Skeletal muscle tissue (tissue), 4 donors: ENCODE data around the gene PCDHA1. TPM values are rescaled to one million over a fixed set of nuclear protein-coding genes. Genes with fewer than 3 reads are reported as not detected.
"Not testable (repeated sequence)": the region's sequence is repeated elsewhere in the genome, so short reads cannot be mapped to it uniquely, and the experiment has no call there.

Experiments
- H3K27ac ChIP-seq: one replicate; pipeline ENCODE4 v1.7.0; 2013; ENCODE audit warnings: mild to moderate bottlenecking, low read depth, low read length, inconsistent platforms
- H3K27me3 ChIP-seq, 3 donors: one replicate each; pipeline ENCODE4 v1.7.0; 2013; ENCODE audit warnings: low read length in 3 of 3; ENCODE audit not compliant: control insufficient read depth in 3 of 3, insufficient read depth in 3 of 3
- H3K36me3 ChIP-seq, 3 donors: one replicate each; pipeline ENCODE4 v1.7.0; 2013; ENCODE audit warnings: low read length in 3 of 3; ENCODE audit not compliant: control insufficient read depth in 3 of 3, insufficient read depth in 3 of 3
- H3K4me1 ChIP-seq, 3 donors: one replicate each; pipeline ENCODE4 v1.7.0; 2013; ENCODE audit warnings: low read length in 3 of 3, mild to moderate bottlenecking in 3 of 3; ENCODE audit not compliant: control insufficient read depth in 3 of 3, insufficient read depth in 3 of 3
- H3K4me3 ChIP-seq, 3 donors: one replicate each; pipeline ENCODE4 v1.7.0; 2013; ENCODE audit warnings: low read length in 3 of 3
- H3K9ac ChIP-seq, 3 donors: one replicate each; pipeline ENCODE4 v1.7.0; 2013; ENCODE audit warnings: low read length in 3 of 3, mild to moderate bottlenecking in 3 of 3, moderate library complexity in 2 of 3, low read depth in 1 of 3
- H3K9me3 ChIP-seq, 3 donors: one replicate each; pipeline ENCODE4 v1.7.0; 2013; ENCODE audit warnings: low read length in 3 of 3; ENCODE audit not compliant: control insufficient read depth in 3 of 3
- total RNA-seq: library from RNA; depleted of rRNA; stranded (reverse); fragments of >200 nt; gene quantifications from one replicate; pipeline ENCODE4 v1.2.3, GENCODE V29; 2014
- donor health status: Osteomylitis.

PCDHA1 gene
- total RNA-seq, 1 donor from 2014 or later, result not detected

DNA sequence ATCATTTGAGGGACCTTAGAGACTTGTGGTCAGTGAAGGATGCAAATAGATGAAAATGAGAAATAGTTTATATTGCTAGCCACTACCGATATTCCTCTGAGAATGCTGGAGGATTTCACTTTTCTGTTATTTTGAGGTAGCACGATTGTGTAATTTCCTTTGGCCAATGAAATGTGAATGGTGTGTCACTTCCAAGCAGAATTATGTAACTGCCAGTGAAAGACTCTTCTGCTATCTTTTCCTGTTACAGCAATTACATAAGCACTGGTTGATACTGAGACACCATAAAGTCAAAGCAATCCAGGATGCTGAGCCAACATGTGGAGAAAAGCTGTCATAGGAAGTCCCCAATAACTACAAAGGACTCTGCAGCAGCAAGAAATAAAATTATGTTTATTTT is 5.1 kb downstream of the PCDHA1 start:
- Histone ChIP-seq H3K36me3 (no peaks in the 10 kb centered on the region), H3K27me3 (peaks cover 0 to 10% (median 0%) of the 10 kb centered on the region in 3 donors), H3K4me1 (no peaks in the 10 kb centered on the region), H3K9ac (no peak overlapping the region), H3K4me3 (no peak overlapping the region), H3K27ac (no peak overlapping the region), H3K9me3 (peaks cover 10 to 28% (median 23%) of the 10 kb centered on the region in 3 donors)

DNA sequence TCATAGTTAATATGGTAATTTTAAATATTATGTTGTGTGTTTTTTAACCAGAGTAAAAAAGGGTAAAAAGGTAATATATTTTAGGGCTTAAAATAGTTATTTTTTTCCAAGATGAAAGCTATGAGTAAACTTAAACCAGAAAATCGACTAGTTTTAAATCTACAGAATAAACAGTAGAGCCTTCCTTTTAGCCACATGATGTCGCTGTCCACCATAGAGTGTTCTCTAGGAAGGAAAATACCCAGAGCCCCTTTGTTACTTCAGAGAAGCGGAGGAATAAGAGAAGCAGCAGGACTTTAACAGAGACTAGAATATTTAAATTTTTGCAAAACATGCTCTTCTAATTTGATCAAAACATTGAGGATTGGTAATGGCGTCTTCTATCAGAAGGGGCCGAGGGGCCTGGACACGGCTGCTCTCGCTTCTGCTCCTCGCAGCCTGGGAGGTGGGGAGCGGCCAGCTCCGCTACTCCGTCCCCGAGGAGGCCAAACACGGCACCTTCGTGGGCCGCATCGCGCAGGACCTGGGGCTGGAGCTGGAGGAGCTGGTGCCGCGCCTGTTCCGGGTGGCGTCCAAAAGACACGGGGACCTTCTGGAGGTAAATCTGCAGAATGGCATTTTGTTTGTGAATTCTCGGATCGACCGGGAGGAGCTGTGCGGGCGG is 8.8 kb downstream of the PCDHA1 start, which contains the start of gene PCDHA2:
Gene PCDHA2, plus strand, starts transcription at position 258 of the 664 bp plus-strand sequence.
- Histone ChIP-seq H3K4me1 (no peaks in the 10 kb centered on the region), H3K36me3 (no peaks in the 10 kb centered on the region), H3K27me3 (peaks cover 0 to 5% (median 0%) of the 10 kb centered on the region in 3 donors), H3K27ac (no peak within 1 kb of the TSS), H3K9me3 (peaks cover 3 to 16% (median 15%) of the 10 kb centered on the region in 3 donors), H3K9ac (no peak within 1 kb of the TSS), H3K4me3 (no peak within 1 kb of the TSS)

DNA sequence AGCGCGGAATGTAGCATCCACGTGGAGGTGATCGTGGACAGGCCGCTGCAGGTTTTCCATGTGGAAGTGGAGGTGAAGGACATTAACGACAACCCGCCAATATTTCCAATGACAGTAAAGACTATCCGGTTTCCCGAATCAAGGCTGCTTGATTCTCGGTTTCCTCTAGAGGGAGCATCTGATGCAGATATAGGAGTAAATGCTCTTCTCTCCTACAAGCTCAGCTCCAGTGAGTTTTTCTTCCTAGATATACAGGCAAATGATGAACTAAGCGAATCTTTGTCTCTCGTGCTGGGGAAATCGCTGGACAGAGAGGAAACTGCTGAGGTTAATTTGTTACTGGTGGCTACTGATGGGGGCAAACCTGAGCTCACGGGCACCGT is 9.3 kb downstream of the PCDHA1 start:
- Histone ChIP-seq H3K4me3 (no peak overlapping the region), H3K36me3 (no peaks in the 10 kb centered on the region), H3K9me3 (peaks cover 3 to 16% (median 15%) of the 10 kb centered on the region in 3 donors), H3K27ac (no peak overlapping the region), H3K27me3 (peaks cover 0 to 5% (median 0%) of the 10 kb centered on the region in 3 donors), H3K4me1 (no peaks in the 10 kb centered on the region), H3K9ac (no peak overlapping the region)

DNA sequence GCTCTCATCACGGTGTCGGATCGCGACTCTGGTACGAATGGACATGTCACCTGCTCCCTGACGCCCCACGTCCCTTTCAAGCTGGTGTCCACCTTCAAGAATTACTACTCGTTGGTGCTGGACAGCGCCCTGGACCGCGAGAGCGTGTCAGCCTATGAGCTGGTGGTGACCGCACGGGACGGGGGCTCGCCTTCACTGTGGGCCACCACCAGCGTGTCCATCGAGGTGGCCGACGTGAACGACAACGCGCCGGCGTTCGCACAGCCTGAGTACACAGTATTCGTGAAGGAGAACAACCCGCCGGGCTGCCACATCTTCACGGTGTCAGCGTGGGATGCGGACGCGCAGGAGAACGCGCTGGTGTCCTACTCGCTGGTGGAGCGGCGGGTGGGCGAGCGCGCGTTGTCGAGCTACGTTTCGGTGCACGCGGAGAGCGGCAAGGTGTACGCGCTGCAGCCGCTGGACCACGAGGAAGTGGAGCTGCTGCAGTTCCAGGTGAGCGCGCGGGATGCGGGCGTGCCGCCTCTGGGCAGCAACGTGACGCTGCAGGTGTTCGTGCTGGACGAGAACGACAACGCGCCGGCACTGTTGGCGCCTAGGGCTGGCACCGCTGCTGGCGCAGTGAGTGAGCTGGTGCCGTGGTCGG is 10.3 kb downstream of the PCDHA1 start:
- H3K9ac ChIP-seq, H3K4me1 ChIP-seq, H3K27ac ChIP-seq, H3K36me3 ChIP-seq, H3K27me3 ChIP-seq, H3K4me3 ChIP-seq: not testable (repeated sequence)
- H3K9me3 ChIP-seq, result peaks cover 3 to 18% (median 15%) of the 10 kb centered on the region in 3 donors

DNA sequence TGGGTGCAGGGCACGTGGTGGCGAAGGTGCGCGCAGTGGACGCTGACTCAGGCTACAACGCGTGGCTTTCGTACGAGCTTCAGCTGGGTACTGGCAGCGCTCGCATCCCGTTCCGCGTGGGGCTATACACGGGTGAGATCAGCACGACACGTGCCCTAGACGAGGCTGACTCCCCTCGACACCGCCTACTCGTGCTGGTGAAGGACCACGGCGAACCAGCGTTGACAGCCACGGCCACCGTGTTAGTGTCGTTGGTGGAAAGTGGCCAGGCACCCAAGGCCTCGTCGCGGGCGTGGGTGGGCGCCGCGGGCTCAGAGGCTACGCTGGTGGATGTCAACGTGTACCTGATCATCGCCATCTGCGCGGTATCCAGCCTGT is 10.8 kb downstream of the PCDHA1 start:
- Histone ChIP-seq H3K9me3 (peaks cover 3 to 18% (median 16%) of the 10 kb centered on the region in 3 donors), H3K27me3 (peaks cover 0 to 8% (median 0%) of the 10 kb centered on the region in 3 donors), H3K36me3 (no peaks in the 10 kb centered on the region), H3K9ac (no peak overlapping the region), H3K4me1 (no peaks in the 10 kb centered on the region), H3K27ac (no peak overlapping the region), H3K4me3 (peak overlapping the region in 1 of 3 donors; percentile 6)

DNA sequence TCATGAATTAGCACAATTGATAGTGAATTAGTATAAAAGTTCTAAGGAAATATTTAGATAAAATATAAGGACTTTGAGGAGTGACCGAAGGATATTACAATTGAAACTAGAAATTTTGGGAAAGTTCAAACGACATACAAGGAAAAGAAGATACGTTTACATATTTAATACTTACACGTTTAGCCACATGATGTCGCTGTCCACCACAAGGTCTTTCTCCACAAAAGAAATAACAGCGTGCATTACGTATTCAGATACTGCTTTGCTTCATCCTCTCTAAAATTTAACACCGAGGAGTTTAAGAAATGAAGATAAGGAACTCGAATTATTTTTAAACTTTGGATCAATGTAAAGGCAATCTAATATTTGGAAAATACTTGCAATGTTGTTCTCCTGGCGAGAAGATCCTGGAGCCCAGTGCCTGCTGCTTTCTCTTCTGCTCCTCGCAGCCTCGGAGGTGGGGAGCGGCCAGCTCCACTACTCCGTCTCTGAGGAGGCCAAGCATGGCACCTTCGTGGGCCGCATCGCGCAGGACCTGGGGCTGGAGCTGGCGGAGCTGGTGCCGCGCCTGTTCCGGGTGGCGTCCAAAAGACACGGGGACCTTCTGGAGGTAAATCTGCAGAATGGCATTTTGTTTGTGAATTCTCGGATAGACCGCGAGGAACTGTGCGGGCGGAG is 15.0 kb downstream of the PCDHA1 start, which contains the start of gene PCDHA3:
Gene PCDHA3, plus strand, starts transcription at position 242 of the 678 bp plus-strand sequence.
- Histone ChIP-seq H3K27ac (no peak within 1 kb of the TSS), H3K27me3 (peaks cover 0 to 15% (median 0%) of the 10 kb centered on the region in 3 donors), H3K4me1 (no peaks in the 10 kb centered on the region), H3K36me3 (no peaks in the 10 kb centered on the region), H3K9ac (no peak within 1 kb of the TSS), H3K4me3 (peak within 1 kb of the TSS in 1 of 3 donors; percentile 15), H3K9me3 (peaks cover 8 to 24% (median 9%) of the 10 kb centered on the region in 3 donors)

DNA sequence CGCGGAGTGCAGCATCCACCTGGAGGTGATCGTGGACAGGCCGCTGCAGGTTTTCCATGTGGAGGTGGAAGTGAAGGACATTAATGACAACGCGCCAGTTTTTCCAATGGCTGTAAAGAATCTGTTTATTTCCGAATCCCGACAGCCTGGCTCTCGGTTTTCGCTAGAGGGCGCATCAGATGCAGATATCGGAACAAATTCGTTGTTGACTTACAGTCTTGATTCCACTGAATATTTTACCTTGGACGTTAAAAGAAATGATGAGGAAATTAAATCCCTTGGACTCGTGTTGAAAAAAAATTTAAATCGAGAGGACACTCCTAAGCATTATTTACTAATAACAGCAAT is 15.5 kb downstream of the PCDHA1 start:
- H3K9me3 ChIP-seq, result peaks cover 8 to 22% (median 9%) of the 10 kb centered on the region in 3 donors
- no peaks in the 10 kb centered on the region for H3K4me1 ChIP-seq
- H3K27me3 ChIP-seq, result peaks cover 0 to 15% (median 0%) of the 10 kb centered on the region in 3 donors
- no peak overlapping the region for H3K9ac ChIP-seq
- no peaks in the 10 kb centered on the region for H3K36me3 ChIP-seq
- peak overlapping the region in 1 of 3 donors; percentile 15 for H3K4me3 ChIP-seq
- H3K27ac ChIP-seq, result no peak overlapping the region

DNA sequence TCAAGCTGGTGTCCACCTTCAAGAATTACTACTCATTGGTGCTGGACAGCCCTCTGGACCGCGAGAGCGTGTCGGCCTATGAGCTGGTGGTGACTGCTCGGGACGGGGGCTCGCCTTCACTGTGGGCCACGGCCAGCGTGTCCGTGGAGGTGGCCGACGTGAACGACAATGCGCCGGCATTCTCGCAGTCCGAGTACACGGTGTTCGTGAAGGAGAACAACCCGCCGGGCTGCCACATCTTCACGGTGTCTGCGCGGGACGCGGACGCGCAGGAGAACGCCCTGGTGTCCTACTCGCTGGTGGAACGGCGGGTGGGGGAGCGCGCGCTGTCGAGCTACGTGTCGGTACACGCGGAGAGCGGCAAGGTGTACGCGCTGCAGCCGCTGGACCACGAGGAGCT is 16.4 kb downstream of the PCDHA1 start:
- H3K27ac ChIP-seq, H3K36me3 ChIP-seq, H3K9ac ChIP-seq, H3K4me1 ChIP-seq, H3K27me3 ChIP-seq: not testable (repeated sequence)
- peak overlapping the region in 1 of 3 donors; percentile 13 for H3K4me3 ChIP-seq
- H3K9me3 ChIP-seq, result peaks cover 9 to 20% (median 12%) of the 10 kb centered on the region in 3 donors

DNA sequence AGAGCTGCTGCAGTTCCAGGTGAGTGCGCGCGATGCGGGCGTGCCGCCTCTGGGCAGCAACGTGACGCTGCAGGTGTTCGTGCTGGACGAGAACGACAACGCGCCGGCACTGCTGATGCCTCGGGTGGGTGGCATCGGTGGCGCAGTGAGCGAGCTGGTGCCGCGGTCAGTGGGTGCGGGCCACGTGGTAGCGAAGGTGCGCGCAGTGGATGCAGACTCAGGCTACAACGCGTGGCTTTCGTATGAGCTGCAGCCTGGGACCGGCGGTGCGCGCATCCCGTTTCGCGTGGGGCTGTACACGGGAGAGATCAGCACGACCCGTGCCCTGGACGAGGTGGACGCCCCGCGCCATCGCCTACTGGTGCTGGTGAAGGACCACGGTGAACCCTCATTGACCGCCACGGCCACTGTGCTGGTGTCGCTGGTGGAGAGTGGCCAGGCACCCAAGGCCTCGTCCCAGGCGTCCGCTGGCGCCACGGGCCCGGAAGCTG is 16.9 kb downstream of the PCDHA1 start:
- H3K9ac ChIP-seq, result no peak overlapping the region
- peaks cover 0 to 9% (median 0%) of the 10 kb centered on the region in 3 donors for H3K27me3 ChIP-seq
- no peak overlapping the region for H3K27ac ChIP-seq
- H3K4me3 ChIP-seq, result peak overlapping the region in 1 of 3 donors; percentile 13
- H3K4me1 ChIP-seq, result no peaks in the 10 kb centered on the region
- H3K36me3 ChIP-seq, result no peaks in the 10 kb centered on the region
- H3K9me3 ChIP-seq, result peaks cover 9 to 22% (median 12%) of the 10 kb centered on the region in 3 donors
